ENCODE results near the gene GOLGA8A. TPM values are rescaled to one million over a fixed set of nuclear protein-coding genes. Genes with fewer than 3 reads are reported as not detected.

Gene GOLGA8A
- total RNA-seq, 1 donor from 2014 or later = 46.7 TPM

GRCh38 chr15:34470091-34470490, 32.5 kb upstream of the GOLGA8A start:
- Histone ChIP-seq H3K4me3 (no peak overlapping the region), H3K27me3 (no peaks in the 10 kb centered on the region), H3K4me1 (no peaks in the 10 kb centered on the region), H3K9me3 (no peaks in the 10 kb centered on the region), H3K36me3 (no peaks in the 10 kb centered on the region), H3K27ac (no peak overlapping the region)
- TF ChIP-seq CTCF (IDR thresholded peaks at IDR 0.05) (no peak), POLR2AphosphoS5 (IDR thresholded peaks at IDR 0.05; ENCODE audit: insufficient read depth in 1 of 2, low read depth in 1 of 2) (no peak), POLR2A (IDR thresholded peaks at IDR 0.05) (no peak)
- intact Hi-C loops (cut with DNase I) = no loop called here
- DNase-seq (ENCODE audit: extremely low spot score in 2 of 2) = no peak

GRCh38 chr15:34461730-34462129, 24.1 kb upstream of the GOLGA8A start:
- H3K36me3 ChIP-seq = no peaks in the 10 kb centered on the region
- H3K27ac ChIP-seq = no peak overlapping the region
- H3K27me3 ChIP-seq = no peaks in the 10 kb centered on the region
- TF ChIP-seq POLR2AphosphoS5 (IDR thresholded peaks at IDR 0.05; ENCODE audit: insufficient read depth in 1 of 2, low read depth in 1 of 2) (no peak), POLR2A (IDR thresholded peaks at IDR 0.05) (no peak), CTCF (IDR thresholded peaks at IDR 0.05) (no peak)
- no peak overlapping the region for H3K4me3 ChIP-seq
- intact Hi-C loops (cut with DNase I) = no loop called here
- no peak for DNase-seq (ENCODE audit: extremely low spot score in 2 of 2)
- H3K9me3 ChIP-seq = no peaks in the 10 kb centered on the region
- H3K4me1 ChIP-seq = no peaks in the 10 kb centered on the region

GRCh38 chr15:34460451-34460850, 22.8 kb upstream of the GOLGA8A start:
- TF ChIP-seq CTCF (IDR thresholded peaks at IDR 0.05) (no peak), POLR2AphosphoS5 (IDR thresholded peaks at IDR 0.05; ENCODE audit: insufficient read depth in 1 of 2, low read depth in 1 of 2) (no peak)
- Histone ChIP-seq H3K9me3 (no peaks in the 10 kb centered on the region), H3K27me3 (no peaks in the 10 kb centered on the region), H3K4me3 (no peak overlapping the region), H3K27ac (no peak overlapping the region), H3K4me1 (no peaks in the 10 kb centered on the region), H3K36me3 (no peaks in the 10 kb centered on the region)
- no peak for DNase-seq (ENCODE audit: extremely low spot score in 2 of 2)
- intact Hi-C loops (cut with DNase I) = no loop called here

- Histone ChIP-seq H3K9me3 (no peaks in the 10 kb centered on the region), H3K36me3 (no peaks in the 10 kb centered on the region), H3K4me1 (no peaks in the 10 kb centered on the region), H3K4me3 (no peak overlapping the region), H3K27me3 (no peaks in the 10 kb centered on the region), H3K27ac (no peak overlapping the region)
- intact Hi-C loops (cut with DNase I) = no loop called here
- DNase-seq (ENCODE audit: extremely low spot score in 2 of 2) = no peak
- no peak for TF ChIP-seq POLR2A (IDR thresholded peaks at IDR 0.05)
- no peak for TF ChIP-seq CTCF (IDR thresholded peaks at IDR 0.05)
- TF ChIP-seq POLR2AphosphoS5 (IDR thresholded peaks at IDR 0.05; ENCODE audit: insufficient read depth in 1 of 2, low read depth in 1 of 2) = no peak
Observed at GRCh38 chr15:34456658-34457057, 19.1 kb upstream of the GOLGA8A start.

- H3K9me3 ChIP-seq = no peaks in the 10 kb centered on the region
- H3K36me3 ChIP-seq = no peaks in the 10 kb centered on the region
- H3K4me3 ChIP-seq = no peak overlapping the region
- no peak for DNase-seq (ENCODE audit: extremely low spot score in 2 of 2)
- no peaks in the 10 kb centered on the region for H3K27me3 ChIP-seq
- H3K4me1 ChIP-seq = no peaks in the 10 kb centered on the region
- TF ChIP-seq CTCF (IDR thresholded peaks at IDR 0.05) = no peak
- no peak for TF ChIP-seq POLR2A (IDR thresholded peaks at IDR 0.05)
- TF ChIP-seq POLR2AphosphoS5 (IDR thresholded peaks at IDR 0.05; ENCODE audit: insufficient read depth in 1 of 2, low read depth in 1 of 2) = no peak
- no peak overlapping the region for H3K27ac ChIP-seq
- intact Hi-C loops (cut with DNase I) = no loop called here
Observed at GRCh38 chr15:34442891-34443290, 5.3 kb upstream of the GOLGA8A start.
